ENCODE data around the gene PCBP1. TPM values are rescaled to one million over a fixed set of nuclear protein-coding genes. Genes with fewer than 3 reads are reported as not detected.
A peak's percentile ranks its signal among the peaks of the same experiment; 100 is the strongest.

The PCBP1 gene
- total and polyA plus RNA-seq, 9 of the 15 experiments (the other 6 are each of a cell fraction or from before 2014, with no cell fraction given) = 19.2 to 407 (median 78.1) TPM

DNA sequence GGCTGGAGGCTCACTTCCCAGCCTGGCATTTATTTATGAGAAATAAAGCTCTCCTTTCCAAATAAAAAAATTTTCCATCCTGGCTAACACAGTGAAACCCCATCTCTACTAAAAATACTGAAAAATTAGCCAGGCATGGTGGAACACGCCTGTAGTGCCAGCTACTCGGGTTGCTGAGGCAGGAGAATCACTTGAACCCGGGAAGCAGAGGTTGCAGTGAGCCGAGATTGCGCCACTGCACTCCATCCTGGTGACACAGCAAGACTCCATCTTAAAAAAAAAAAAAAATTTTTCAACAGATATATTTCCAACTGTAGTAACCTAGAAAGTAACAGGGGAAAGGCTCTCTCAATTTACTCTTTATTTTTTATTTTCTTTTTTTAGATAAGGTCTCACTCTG is 6.1 kb upstream of the PCBP1 start:
- Histone ChIP-seq H3K36me3 (ENCODE audit: control insufficient read depth, insufficient read depth, low read length) (peaks cover 68% of the 10 kb centered on the region), H4K20me1 (replicated peaks; ENCODE audit: control insufficient read depth, insufficient read depth, low read length) (no peaks in the 10 kb centered on the region), H3K27me3 (ENCODE audit: control insufficient read depth in 2 of 2, insufficient read depth in 2 of 2, low read length in 2 of 2) (no peaks in the 10 kb centered on the region), H3K79me2 (ENCODE audit: control insufficient read depth, insufficient read depth, low read length) (peaks cover 29% of the 10 kb centered on the region; the same call in 2 of the 3 replicates), H3K4me2 (ENCODE audit: insufficient read depth, low read length) (no peak overlapping the region), H3K9me3 (replicated peaks; ENCODE audit: control insufficient read depth, insufficient read depth, low read depth, low read length) (no peaks in the 10 kb centered on the region), H3K4me3 (no peak overlapping the region), H3K9ac (ENCODE audit: insufficient read depth in 1 of 2, low read depth in 2 of 2, low read length in 2 of 2) (no peak overlapping the region), H3K4me1 (replicated peaks in 1 of 2; ENCODE audit: control insufficient read depth in 2 of 2, insufficient read depth in 2 of 2, low read length in 2 of 2) (peaks cover 23 to 51% of the 10 kb centered on the region in 2 experiments), H2AFZ (ENCODE audit: low read depth, low read length) (no peak overlapping the region), H3K9me1 (ENCODE audit: control insufficient read depth, insufficient read depth, low read length) (no peaks in the 10 kb centered on the region), H3K27ac (ENCODE audit: extremely low read depth, low read depth, low read length) (no peak overlapping the region)
- in situ Hi-C loops (cut with MboI) (no loop called here), intact Hi-C loops (cut with micrococcal nuclease) (no loop called here)
- DNase-seq (ENCODE audit: extremely low read depth in 1 of 4, low spot score in 3 of 4) (no peak), ATAC-seq (no peak), FAIRE-seq (no peak)
- ChIA-PET POLR2A (interaction anchor here (0.6 to 9.8 kb wide), 7 partner anchors 8 to 167 kb away, joined by 3 to 80 read pairs (median 3); partner anchors contain the start of gene MXD1), CTCF (ENCODE audit: low intra/inter-chr PET ratio) (no interaction called here)
- WGBS (ENCODE audit: insufficient coverage, low coverage, missing lambda C conversion rate) = 85% methylated on average over 5 of the region's 5 CpGs
- TF ChIP-seq CEBPB (tag; IDR thresholded peaks at IDR 0.05) (peak; percentile 30; the same call in 1 of the 2 replicates), HMG20A (CRISPR knock-in tag; conservative IDR thresholded peaks at IDR 0.05) (no peak)
- no TSS peak for BruUV-seq (replicated peaks)

DNA sequence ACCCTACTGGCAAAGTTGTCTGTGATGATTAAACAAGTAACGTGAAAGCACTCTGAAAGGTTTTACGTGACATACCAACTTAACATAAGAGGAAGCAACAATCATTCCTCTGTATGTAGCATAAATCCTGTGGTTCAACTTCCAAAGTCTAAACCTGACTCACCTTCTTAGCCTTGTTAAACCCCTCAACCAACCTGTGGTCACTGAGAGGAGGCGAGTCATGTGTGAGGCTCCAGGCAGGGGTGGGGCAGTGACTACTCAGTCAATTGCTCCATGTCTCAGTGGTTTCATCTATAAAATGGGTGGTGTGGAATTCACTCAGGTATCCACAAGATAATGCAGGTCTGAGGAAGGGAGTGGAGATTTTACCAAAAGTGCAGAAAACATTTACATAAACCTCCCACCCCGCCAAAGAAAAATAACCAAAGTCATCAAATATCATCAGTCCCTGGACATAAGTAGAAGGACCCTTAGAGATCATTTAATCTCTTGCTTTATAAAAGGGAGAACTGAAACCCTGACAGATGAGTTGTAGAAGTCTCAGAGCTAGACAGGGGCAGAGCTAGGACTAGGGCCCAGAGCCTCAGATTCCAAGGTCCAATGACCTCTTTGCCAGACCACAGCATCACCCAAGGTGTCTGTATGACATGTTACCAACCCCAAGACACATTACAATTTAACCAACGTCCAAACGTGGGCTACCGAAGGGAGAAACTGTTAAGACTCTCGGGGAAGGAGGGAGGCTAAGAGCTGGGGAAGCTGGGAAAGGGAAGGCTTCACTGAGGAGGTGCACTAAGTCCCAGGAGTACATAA is 3.7 kb upstream of the PCBP1 start:
- in situ Hi-C loops (cut with MboI) = no loop called here
- Histone ChIP-seq H2AFZ (ENCODE audit: low read depth, low read length) (no peak overlapping the region), H3K27ac (ENCODE audit: extremely low read depth, low read depth, low read length) (peak overlapping the region; percentile 25; the same call in 1 of the 3 replicates), H3K4me2 (ENCODE audit: insufficient read depth, low read length) (no peak overlapping the region), H3K9me1 (ENCODE audit: control insufficient read depth, insufficient read depth, low read length) (no peaks in the 10 kb centered on the region), H4K20me1 (replicated peaks; ENCODE audit: control insufficient read depth, insufficient read depth, low read length) (no peaks in the 10 kb centered on the region), H3K4me3 (no peak overlapping the region), H3K36me3 (ENCODE audit: control insufficient read depth, insufficient read depth, low read length) (peaks cover 64% of the 10 kb centered on the region), H3K79me2 (ENCODE audit: control insufficient read depth, insufficient read depth, low read length) (peaks cover 37% of the 10 kb centered on the region), H3K27me3 (ENCODE audit: control insufficient read depth in 2 of 2, insufficient read depth in 2 of 2, low read length in 2 of 2) (no peaks in the 10 kb centered on the region), H3K9me3 (replicated peaks; ENCODE audit: control insufficient read depth, insufficient read depth, low read depth, low read length) (no peaks in the 10 kb centered on the region), H3K4me1 (replicated peaks in 1 of 2; ENCODE audit: control insufficient read depth in 2 of 2, insufficient read depth in 2 of 2, low read length in 2 of 2) (peaks cover 17 to 46% of the 10 kb centered on the region in 2 experiments), H3K9ac (ENCODE audit: insufficient read depth in 1 of 2, low read depth in 2 of 2, low read length in 2 of 2) (peak overlapping the region; percentile 34 to 100; a peak in 2 of 4 replicates)
- intact Hi-C loops (cut with micrococcal nuclease) = no loop called here
- FAIRE-seq = peak; percentile 71
- ChIA-PET POLR2A (interaction anchor here (0.6 to 9.8 kb wide), 9 partner anchors 7 to 170 kb away, joined by 3 to 80 read pairs (median 10); partner anchors contain the start of gene MXD1), CTCF (ENCODE audit: low intra/inter-chr PET ratio) (no interaction called here)
- 61% methylated on average over 7 of the region's 8 CpGs for WGBS (ENCODE audit: insufficient coverage, low coverage, missing lambda C conversion rate)
- BruUV-seq (replicated peaks) = no TSS peak
- DNase-seq (ENCODE audit: extremely low read depth in 1 of 4, low spot score in 3 of 4) = peak in 2 of 4 experiments; percentile 44 to 50
- no peak for ATAC-seq
- TF ChIP-seq, protein P1, sequence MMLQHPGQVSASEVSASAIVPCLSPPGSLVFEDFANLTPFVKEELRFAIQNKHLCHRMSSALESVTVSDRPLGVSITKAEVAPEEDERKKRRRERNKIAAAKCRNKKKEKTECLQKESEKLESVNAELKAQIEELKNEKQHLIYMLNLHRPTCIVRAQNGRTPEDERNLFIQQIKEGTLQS (IDR thresholded peaks at IDR 0.05) = peak; percentile 32; the same call in 1 of the 2 replicates
- TF ChIP-seq, protein P1 (CRISPR knock-in tag; conservative IDR thresholded peaks at IDR 0.05) = no peak
- peak; percentile 78 for TF ChIP-seq ZNF3 (CRISPR knock-in tag; IDR thresholded peaks at IDR 0.05)
- TF ChIP-seq BRD4 (IDR thresholded peaks at IDR 0.05) = 0 out of 2 replicates have a peak, but pooled peaks have one; percentile 19
- TF ChIP-seq FOSL1 (tag; conservative IDR thresholded peaks at IDR 0.05) = peak; percentile 62
- no peak for TF ChIP-seq CHCHD3 (CRISPR knock-in tag; IDR thresholded peaks at IDR 0.05)
- TF ChIP-seq ZNF316 (IDR thresholded peaks at IDR 0.05) = peak; percentile 47; the same call in 1 of the 2 replicates
- TF ChIP-seq GABPB1 (CRISPR knock-in tag; IDR thresholded peaks at IDR 0.05) = no peak
- 0 out of 2 replicates have a peak, but pooled peaks have one; percentile 26 for TF ChIP-seq JUND (IDR thresholded peaks at IDR 0.05; ENCODE audit: borderline replicate concordance, low read depth, low read length)
- TF ChIP-seq JUND (tag; IDR thresholded peaks at IDR 0.05; ENCODE audit: borderline replicate concordance, low read depth, low read length) = no peak
- TF ChIP-seq, protein P2, sequence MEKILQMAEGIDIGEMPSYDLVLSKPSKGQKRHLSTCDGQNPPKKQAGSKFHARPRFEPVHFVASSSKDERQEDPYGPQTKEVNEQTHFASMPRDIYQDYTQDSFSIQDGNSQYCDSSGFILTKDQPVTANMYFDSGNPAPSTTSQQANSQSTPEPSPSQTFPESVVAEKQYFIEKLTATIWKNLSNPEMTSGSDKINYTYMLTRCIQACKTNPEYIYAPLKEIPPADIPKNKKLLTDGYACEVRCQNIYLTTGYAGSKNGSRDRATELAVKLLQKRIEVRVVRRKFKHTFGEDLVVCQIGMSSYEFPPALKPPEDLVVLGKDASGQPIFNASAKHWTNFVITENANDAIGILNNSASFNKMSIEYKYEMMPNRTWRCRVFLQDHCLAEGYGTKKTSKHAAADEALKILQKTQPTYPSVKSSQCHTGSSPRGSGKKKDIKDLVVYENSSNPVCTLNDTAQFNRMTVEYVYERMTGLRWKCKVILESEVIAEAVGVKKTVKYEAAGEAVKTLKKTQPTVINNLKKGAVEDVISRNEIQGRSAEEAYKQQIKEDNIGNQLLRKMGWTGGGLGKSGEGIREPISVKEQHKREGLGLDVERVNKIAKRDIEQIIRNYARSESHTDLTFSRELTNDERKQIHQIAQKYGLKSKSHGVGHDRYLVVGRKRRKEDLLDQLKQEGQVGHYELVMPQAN (IDR thresholded peaks at IDR 0.05; ENCODE audit: borderline replicate concordance) = no peak

Measured in K562 (cell line).